Measurements from ENCODE around the gene FRS2.
"Not testable (repeated sequence)": the region's sequence is repeated elsewhere in the genome, so short reads cannot be mapped to it uniquely, and the experiment has no call there.

FRS2 gene

DNA sequence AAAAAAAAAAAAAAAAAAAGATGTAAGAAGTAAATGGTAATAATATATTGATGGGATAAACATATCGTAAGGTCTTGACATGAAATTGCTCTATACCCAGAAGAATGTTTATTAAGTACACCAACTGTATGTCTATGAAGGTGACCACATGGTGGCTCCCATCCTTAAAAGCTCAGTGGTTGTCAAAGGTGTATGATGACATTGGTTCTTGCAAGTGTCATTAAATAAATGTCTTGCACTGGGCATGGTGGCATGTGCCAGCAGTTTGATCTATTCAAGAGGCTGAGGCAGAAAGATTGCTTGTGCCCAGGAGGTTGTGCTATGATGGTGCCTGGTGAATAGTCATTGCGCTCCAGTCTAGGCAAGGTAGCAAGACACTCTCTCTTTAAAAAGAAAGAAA, 125.5 kb downstream of the FRS2 start:
- no peak for DNase-seq

DNA sequence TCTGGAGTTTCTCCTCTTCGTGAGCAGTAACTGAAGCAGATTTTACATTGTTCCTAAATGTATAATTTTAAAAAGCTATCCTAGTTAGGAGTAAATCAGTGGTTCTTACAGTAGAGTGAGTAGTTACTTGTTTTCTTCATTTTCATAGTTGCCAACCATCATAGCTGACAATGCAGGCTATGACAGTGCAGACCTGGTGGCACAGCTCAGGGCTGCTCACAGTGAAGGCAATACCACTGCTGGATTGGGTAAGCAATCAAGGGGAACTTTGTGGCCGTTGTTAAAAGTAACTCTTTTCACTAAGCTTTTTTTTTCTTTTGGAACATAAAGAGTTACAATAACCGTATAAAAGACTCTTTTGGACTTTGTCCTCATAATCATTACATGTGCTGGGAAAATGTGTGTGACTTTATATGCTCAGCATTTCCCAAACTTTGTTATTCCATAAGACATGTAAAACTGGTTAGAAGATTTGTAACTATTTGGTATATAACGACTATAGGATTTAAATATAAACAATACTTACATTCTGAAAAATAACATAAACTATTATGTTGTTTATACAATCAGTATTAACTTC, 128.1 kb downstream of the FRS2 start:
- DNase-seq: no peak

DNA sequence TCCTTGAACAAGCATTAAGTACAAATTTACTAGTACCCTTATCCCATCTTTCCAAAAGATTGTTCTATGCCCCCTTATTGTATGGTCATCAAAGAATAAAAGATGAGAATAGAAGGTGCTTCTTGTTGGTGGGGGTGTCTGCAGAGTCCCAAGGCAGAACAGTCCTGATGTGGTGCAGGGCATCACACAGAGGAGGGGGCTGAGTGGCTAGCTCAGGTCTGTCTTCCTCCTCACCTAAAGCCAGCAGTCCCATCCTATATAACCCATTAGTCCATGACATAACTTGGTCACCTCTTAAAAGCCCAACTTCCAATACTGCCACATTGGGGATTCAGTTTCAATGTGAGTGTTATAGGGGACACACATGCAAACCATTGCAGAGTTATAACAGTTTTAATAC, 130.6 kb downstream of the FRS2 start:
- no peak for DNase-seq

DNA sequence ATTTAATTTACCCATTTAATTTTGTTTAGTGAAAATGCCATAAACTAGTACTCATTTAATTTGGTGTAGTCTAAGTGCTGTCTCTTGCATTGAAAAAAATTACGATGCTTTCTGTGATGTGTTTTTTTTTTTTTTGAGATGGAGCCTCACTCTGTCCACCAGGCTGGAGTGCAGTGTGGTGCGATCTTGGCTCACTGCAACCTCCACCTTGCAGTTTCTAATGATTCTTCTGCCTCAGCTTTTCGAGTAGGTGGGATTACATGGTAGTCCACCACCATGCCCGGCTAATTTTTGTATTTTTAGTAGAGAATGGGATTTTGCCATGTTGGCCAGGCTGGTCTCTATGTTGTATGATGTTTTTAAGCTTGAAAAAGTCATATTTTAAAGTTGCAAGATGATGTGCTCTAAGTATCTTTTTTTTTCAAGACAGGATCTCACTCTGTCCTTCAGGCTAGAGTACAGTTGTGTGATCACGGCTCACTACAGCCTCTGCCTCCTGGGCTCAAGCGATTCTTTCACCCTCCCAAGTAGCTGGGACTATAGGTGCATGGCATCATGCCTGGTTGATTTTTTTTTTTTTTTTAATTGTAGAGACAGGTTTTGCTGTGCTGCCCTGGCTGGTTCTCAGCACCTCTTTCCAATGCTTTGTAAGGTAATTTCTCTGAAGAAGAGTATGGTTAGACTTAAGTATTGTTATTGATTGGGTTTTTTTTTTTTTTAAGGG, 131.9 kb downstream of the FRS2 start:
- DNase-seq: no peak

DNA sequence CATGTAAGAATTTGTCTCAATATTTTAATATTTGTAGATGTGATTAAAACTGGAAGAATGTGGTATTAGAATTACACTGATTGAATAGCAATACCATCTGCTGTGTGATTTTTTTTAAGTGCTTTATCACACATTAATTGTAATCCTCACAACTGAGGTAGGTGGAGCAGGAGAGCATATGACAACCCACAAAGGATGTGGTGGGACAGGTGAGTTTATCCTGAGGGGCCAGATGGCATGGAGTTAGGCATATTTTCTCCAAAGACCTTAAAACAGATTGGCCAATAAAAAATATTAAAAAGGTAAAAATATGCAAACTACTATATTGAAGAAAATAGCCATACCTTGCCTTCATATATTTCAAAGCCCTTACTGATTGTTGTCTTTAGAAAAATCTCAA, 132.8 kb downstream of the FRS2 start:
- no peak for DNase-seq

DNA sequence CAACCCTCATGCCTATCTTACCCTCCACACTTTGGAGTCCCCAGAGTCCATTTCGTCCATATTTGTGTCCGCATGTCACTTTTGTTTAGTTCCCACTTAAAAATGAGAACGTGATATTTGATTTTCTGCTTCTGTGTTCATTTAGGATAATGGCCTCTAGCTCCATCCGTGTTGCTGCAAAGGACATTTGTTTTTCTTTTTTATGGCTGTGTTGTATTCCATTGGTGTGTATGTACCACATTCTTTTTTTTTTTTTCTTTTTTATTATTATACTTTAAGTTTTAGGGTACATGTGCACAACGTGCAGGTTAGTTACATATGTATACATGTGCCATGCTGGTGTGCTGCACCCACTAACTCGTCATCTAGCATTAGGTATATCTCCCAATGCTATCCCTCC, 133.4 kb downstream of the FRS2 start:
- not testable (repeated sequence) for DNase-seq

DNA sequence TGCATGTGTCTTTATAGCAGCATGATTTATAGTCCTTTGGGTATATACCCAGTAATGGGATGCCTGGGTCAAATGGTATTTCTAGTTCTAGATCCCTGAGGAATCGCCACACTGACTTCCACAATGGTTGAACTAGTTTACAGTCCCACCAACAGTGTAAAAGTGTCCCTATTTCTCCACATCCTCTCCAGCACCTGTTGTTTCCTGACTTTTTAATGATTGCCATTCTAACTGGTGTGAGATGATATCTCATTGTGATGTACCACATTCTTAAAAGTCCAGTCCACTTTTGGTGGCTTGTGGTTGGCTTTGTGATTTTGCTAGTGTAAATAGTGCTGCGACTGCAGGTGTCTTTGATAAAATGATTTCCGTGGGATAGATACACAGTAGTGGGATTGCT, 134.1 kb downstream of the FRS2 start:
- not testable (repeated sequence) for DNase-seq

DNA sequence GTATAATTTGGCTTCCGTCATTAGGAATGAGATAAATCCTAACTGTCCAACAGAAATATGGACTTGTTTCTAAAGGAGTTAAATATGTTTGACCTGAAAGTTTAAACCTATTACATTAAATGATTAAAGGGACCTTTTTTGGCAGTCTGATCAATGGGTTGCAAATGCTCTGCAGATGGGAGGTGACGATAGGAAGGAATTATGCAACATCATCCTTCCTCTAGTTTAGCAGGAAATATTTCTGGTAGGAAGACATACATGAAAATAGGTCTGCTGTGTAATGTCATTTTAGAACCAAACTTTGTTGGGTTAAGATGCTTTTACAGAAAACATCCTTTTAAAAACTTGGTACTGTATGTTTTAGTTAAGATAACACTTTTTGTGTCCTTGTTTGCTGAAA, 137.9 kb downstream of the FRS2 start:
- peak in 1 of 2 experiments; percentile 12 for DNase-seq

DNA sequence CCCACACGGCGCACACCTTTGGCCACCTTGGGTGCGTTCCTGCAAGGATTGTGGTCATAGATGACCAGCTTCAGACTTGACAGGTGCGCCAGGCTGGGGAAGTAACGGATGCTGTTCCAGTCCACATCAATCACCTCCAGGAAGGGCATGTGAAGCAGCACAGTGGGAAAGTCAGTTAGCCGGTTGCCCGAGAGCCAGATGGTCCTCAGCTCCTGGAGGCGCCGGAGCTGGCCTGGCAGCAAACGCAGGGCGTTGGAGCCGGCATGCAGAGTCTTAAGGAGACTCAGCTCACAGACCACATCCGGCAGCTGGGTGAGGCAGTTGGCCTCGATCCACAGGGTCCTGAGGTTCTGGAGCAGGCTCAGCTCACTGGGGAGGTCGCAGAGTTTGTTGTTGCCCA, 139.9 kb downstream of the FRS2 start:
- DNase-seq: peak; percentile 11 to 17

DNA sequence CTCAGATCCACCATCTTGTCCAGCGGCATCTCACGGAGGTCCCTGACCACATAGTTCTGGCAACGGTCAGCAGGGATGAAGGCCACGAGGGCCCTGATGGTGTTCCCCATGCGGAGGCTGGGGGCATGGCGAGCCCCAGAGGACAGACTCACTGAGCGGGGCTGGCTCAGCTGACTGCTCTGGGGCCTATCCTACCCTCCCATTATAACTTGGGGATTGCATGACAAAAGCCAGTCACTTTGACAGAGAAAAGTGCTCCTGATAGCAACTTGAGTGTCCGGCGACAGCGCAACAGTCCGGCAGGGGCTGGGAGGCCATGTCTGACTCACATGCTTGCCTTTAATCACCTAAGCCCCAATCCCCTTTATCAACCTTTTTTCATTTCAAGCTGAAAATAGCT, 140.5 kb downstream of the FRS2 start, which contains the start of gene LRRC10:
Gene LRRC10 (minus strand): TSS at position 179 of the 400 bp plus-strand sequence. CDS start 69 bp downstream, at position 110.
- no peak for DNase-seq

DNA sequence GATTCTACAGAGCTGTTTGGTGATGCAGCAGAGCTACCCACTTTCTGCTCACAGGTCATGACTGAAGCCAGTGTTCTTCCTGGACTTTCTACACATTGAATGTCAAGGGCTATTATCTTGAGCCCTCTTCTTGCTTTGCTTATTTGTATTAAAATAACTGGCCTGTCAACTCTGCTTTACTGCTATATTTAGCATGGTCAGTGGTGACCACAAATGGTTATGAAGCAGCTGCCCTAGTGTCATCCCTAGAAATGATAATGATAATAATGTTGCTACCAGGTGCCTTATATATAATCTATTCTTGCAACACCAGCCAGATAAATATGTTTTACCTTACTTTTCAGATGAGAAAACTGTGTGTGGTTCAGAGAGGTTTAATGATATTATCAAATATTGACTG, 143.2 kb downstream of the FRS2 start:
- DNase-seq: no peak

DNA sequence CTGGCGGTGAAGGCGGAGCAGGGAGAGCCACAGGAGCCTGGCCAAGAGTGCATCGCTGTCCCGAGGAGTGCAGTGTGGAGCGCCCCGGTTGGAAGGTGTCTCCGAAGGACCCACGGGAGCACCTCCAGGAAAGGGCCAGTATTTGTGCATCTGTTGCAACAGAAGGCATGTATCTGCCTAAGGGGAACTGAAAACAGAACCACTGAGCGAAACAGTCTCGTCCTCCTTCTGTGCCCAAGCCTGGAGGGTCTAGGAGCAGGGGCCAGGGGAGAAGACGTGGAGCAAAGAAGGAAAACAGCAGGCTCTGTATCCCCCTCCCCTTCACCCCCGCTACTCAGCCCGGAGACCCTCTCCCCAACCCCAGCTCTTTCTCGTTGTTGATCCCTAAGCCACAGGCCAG, 145.8 kb downstream of the FRS2 start:
- no peak for DNase-seq

DNA sequence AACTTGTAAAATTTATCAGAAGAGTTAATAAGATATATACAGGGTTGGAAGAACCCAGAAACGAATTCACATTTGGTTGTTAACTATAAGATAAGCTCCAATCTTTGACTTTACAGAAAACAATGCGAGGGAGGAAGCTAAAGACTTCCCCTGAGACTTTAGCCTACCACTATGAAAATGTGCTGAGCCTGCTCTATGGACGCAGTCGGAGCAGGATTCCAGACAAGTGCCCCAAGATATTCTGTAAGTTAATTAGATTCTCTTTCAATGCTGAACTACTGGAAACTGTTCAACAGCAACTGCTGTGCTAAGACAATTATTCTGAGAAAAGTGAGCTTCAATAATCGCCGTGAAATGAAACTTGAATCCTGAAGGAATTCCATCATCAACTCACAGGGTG, 148.9 kb downstream of the FRS2 start:
- no peak for DNase-seq

DNA sequence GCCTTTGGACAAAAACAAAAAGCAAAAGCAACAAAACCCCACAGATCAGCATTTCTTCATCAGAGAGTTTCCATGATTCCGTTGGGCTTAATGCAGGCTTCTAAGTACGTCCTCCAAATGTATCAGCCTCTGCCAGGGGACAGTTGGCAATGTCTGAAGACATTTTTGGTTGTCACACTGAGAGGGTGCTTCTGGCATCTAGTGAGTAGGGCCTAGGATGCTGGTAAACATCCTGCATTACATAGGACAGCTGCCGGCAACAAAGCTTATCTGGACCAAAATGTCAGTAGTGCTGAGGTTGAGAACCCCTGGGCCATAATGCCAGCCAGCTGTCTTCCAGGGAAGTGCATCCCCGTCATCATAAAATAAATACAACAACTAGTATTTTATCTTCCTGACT, 149.9 kb downstream of the FRS2 start:
- no peak for DNase-seq

DNA sequence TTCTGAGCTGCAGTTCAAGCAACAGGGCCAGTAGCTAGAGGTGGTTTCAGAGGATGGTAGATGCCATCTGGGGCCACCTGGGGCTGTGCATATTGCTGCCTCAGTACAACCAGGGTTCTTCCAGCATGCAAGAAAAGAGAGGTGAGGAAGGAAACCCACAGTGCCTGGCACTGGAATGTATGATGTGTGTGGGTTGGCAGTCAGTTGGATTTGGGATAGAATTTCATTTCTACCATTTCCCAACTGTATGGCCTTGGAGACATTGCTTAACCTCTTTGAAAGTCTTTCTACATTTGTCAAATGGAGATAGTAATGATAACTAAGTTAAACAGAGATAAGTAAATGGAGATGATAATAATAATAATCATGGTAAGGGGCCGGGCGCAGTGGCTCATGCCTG, 150.7 kb downstream of the FRS2 start:
- DNase-seq: no peak

DNA sequence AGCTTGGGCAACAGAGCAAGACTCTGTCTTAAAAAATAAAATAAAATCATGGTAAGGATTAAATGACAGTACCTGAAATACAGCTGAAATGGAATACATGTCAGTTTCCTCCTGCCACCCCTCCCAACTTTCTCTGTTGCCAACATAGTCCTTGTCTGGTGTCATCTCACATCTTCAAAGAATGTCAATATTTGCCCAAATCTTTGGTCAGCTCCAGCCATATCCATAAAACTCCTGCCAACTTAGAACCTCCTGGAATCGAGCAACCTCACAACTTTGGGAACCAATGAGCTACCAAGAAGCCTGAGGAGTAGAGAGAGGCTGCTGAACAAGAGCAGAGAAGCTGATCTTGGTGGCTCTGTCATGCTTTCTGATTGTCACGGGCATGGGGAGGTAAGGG, 151.4 kb downstream of the FRS2 start:
- DNase-seq: no peak

DNA sequence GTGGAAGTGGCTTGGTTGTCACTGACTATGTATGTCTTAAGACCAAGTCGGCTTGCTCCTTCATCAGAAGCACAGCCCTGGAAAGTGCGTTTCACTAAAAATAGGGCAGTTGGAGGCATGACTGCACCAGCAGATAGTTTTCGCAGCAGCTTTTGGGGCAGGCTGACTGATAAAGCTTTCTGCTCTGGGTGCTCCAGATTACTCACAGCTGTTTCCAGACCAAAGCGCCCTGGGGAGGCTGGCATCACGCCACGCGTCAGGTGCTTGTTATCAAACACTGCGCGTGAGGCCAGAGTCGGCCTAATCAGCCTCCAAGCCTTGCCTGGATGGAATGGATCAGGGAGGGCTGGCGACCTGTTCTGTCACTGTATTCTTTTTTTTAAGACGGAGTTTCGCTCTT, 153.8 kb downstream of the FRS2 start:
- no peak for DNase-seq

DNA sequence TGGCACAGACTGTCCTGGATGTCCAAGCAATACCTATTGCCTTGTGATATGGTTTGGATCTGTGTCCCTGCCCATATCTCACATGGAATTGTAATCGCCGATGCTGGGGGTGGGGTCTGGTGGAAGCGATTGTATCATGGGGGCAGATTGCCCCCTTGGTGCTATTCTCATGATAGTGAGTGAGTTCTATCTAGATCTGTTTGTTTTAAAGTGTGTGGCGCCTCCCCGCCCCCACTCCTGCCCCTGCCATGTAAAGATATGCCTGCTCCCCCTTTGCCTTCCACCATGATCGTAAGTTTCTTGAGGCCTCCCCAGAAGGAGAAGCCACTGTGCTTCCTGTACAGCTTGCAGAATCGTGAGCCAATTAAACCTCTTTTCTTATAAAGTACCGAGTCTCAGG, 157.3 kb downstream of the FRS2 start:
- no peak for DNase-seq
